ENCODE measurements around the gene PRPF39.
"Not testable (repeated sequence)": the region's sequence is repeated elsewhere in the genome, so short reads cannot be mapped to it uniquely, and the experiment has no call there.

Gene PRPF39

DNA sequence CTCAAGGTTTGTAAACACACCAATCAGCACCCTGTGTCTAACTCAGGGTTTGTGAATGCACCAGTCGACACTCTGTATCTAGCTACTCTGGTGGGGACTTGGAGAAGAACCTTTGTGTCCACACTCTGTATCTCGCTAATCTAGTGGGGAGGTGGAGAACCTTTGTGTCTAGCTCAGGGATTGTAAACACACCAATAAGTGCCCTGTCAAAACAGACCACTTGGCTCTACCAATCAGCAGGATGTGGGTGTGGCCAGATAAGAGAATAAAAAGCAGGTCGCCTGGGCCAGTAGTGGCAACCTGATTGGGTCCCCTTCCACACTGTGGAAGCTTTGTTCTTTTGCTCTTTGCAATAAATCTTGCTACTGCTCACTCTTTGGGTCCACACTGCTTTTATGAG lies 2.8 kb upstream of the PRPF39 start:
- peaks cover 22% of the 10 kb centered on the region for H3K79me2 ChIP-seq (ENCODE audit: control insufficient read depth, insufficient read depth, low read length, unreplicated experiment)
- not testable (repeated sequence) for H3K27ac ChIP-seq (ENCODE audit: low read depth, low read length); H2AFZ ChIP-seq (ENCODE audit: low read length, unreplicated experiment); H3K4me3 ChIP-seq (ENCODE audit: low read depth, low read length); H3K36me3 ChIP-seq (ENCODE audit: insufficient read depth, low read length); H3K4me1 ChIP-seq (ENCODE audit: control insufficient read depth, insufficient read depth, low read length, unreplicated experiment); H3K27me3 ChIP-seq (ENCODE audit: insufficient read depth, low read length)

DNA sequence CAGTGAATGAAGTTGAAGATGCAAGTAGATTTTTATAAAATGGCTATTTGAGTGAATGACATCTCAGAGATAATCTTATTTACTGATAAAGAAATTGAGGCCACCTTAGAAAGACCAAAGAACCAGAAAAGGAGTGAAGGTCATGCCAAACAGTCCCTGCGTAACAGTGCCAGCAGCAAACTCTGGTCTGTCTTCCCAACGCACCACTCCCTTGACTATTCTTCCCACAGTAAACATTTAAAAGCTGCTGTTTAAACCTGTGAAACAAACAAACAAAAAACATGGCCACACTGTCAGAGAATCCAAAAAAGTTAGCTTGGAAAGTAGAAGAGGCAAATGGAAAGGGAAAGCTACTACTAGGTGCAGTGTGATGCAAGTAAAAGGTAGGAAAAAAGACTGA lies 1.5 kb upstream of the PRPF39 start:
- no peak overlapping the region for H2AFZ ChIP-seq (ENCODE audit: low read length, unreplicated experiment)
- H3K79me2 ChIP-seq (ENCODE audit: control insufficient read depth, insufficient read depth, low read length, unreplicated experiment): peaks cover 35% of the 10 kb centered on the region
- no peaks in the 10 kb centered on the region for H3K36me3 ChIP-seq (ENCODE audit: insufficient read depth, low read length)
- H3K27me3 ChIP-seq (ENCODE audit: insufficient read depth, low read length): no peaks in the 10 kb centered on the region
- peaks cover 4% of the 10 kb centered on the region for H3K4me1 ChIP-seq (ENCODE audit: control insufficient read depth, insufficient read depth, low read length, unreplicated experiment)
- no peak overlapping the region for H3K4me3 ChIP-seq (ENCODE audit: low read depth, low read length)
- H3K27ac ChIP-seq (ENCODE audit: low read depth, low read length): no peak overlapping the region

DNA sequence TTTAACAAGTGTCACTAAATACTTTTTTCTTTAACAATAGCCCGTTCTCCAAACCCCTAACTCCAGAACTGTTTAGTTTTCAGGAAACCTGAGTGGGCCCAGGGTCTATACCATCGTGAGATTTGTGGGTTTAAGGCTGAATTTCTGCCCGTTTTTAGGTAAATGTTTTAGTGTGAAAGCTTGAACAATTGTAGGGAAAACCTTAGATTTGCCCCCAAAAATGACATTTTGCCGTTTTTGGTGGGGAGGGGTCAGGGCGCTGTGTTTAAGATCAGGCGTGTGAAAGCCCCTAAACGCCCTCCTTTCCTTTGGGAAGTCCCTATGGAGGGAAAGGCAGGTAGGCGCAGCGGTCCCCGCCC lies 320 bp upstream of the PRPF39 start:
- no peaks in the 10 kb centered on the region for H3K36me3 ChIP-seq (ENCODE audit: insufficient read depth, low read length)
- H2AFZ ChIP-seq (ENCODE audit: low read length, unreplicated experiment): peak overlapping the region; percentile 93
- peaks cover 46% of the 10 kb centered on the region for H3K79me2 ChIP-seq (ENCODE audit: control insufficient read depth, insufficient read depth, low read length, unreplicated experiment)
- peak overlapping the region; percentile 96 for H3K4me3 ChIP-seq (ENCODE audit: low read depth, low read length)
- H3K4me1 ChIP-seq (ENCODE audit: control insufficient read depth, insufficient read depth, low read length, unreplicated experiment): peaks cover 12% of the 10 kb centered on the region
- H3K27ac ChIP-seq (ENCODE audit: low read depth, low read length): no peak overlapping the region
- H3K27me3 ChIP-seq (ENCODE audit: insufficient read depth, low read length): no peaks in the 10 kb centered on the region

DNA sequence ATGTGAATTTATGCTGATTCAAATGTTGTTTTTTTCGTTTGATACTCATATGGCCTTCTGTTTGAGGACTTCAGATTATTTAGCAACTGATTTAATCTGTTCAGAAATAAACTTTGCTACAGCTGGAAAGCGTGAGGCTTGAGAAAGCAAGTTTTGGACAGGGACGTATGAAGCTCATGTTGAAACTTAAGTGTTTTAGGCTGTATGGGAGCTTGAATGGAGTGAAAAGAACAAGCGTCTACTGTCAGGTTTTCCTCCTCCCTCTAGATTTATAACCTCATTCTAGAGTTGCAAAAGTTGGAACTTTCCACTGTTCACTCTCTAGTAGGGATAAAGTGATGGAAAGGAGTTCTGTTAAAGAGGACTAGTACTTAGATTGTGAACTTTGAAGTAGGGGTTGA lies 1.0 kb downstream of the PRPF39 start:
- Histone ChIP-seq H3K79me2 (ENCODE audit: control insufficient read depth, insufficient read depth, low read length, unreplicated experiment) (peaks cover 59% of the 10 kb centered on the region), H3K27ac (ENCODE audit: low read depth, low read length) (peak overlapping the region; percentile 55), H3K4me1 (ENCODE audit: control insufficient read depth, insufficient read depth, low read length, unreplicated experiment) (peaks cover 24% of the 10 kb centered on the region), H3K4me3 (ENCODE audit: low read depth, low read length) (peak overlapping the region; percentile 96), H3K36me3 (ENCODE audit: insufficient read depth, low read length) (no peaks in the 10 kb centered on the region), H3K27me3 (ENCODE audit: insufficient read depth, low read length) (no peaks in the 10 kb centered on the region), H2AFZ (ENCODE audit: low read length, unreplicated experiment) (no peak overlapping the region)

DNA sequence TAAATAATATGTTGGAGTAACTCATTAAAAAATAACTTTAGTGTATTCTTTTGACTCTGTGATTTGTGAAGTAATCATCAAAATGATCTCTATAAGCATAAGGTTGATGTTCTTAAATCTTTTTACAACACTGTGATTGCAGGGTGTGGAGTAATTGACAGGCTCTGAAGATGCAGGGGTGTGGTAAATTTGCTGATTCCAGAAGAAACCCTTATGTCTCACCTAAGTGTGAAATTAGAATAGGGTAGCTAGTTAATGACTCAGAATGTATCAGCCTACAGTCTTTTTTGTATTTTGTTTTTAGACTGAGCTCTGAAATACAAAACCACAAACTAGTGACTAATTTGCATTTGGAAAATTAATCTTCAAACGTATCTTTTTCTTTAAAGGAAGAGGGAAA lies 5.9 kb downstream of the PRPF39 start:
- H3K36me3 ChIP-seq (ENCODE audit: insufficient read depth, low read length): no peaks in the 10 kb centered on the region
- H3K4me1 ChIP-seq (ENCODE audit: control insufficient read depth, insufficient read depth, low read length, unreplicated experiment): peaks cover 47% of the 10 kb centered on the region
- H3K79me2 ChIP-seq (ENCODE audit: control insufficient read depth, insufficient read depth, low read length, unreplicated experiment): peaks cover 94% of the 10 kb centered on the region
- no peaks in the 10 kb centered on the region for H3K27me3 ChIP-seq (ENCODE audit: insufficient read depth, low read length)
- peak overlapping the region; percentile 15; the same call in 1 of the 2 replicates for H3K27ac ChIP-seq (ENCODE audit: low read depth, low read length)
- no peak overlapping the region for H3K4me3 ChIP-seq (ENCODE audit: low read depth, low read length)
- no peak overlapping the region for H2AFZ ChIP-seq (ENCODE audit: low read length, unreplicated experiment)

DNA sequence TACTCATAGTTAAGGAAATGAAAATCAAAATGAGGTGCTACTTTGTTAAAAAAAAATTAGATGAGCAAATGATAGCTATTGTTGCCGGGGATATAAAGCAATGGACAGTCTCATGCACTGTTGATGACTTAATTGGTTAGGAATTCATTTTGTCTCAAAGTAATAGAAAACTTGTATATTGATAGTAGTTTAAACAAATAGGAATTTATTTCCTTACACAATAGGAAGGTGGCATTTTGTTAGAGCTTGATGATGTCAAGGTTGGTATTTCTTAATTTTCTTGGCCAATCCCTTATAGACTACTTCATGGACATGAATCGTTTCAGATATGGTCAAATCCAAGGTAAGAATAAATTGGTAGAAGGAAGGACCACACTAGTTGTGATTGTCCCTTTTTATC lies 7.8 kb downstream of the PRPF39 start:
- peaks cover 90% of the 10 kb centered on the region for H3K79me2 ChIP-seq (ENCODE audit: control insufficient read depth, insufficient read depth, low read length, unreplicated experiment)
- no peak overlapping the region for H2AFZ ChIP-seq (ENCODE audit: low read length, unreplicated experiment)
- peaks cover 8% of the 10 kb centered on the region for H3K36me3 ChIP-seq (ENCODE audit: insufficient read depth, low read length)
- no peak overlapping the region for H3K4me3 ChIP-seq (ENCODE audit: low read depth, low read length)
- H3K27me3 ChIP-seq (ENCODE audit: insufficient read depth, low read length): no peaks in the 10 kb centered on the region
- H3K27ac ChIP-seq (ENCODE audit: low read depth, low read length): peak overlapping the region; percentile 19
- H3K4me1 ChIP-seq (ENCODE audit: control insufficient read depth, insufficient read depth, low read length, unreplicated experiment): peaks cover 44% of the 10 kb centered on the region

DNA sequence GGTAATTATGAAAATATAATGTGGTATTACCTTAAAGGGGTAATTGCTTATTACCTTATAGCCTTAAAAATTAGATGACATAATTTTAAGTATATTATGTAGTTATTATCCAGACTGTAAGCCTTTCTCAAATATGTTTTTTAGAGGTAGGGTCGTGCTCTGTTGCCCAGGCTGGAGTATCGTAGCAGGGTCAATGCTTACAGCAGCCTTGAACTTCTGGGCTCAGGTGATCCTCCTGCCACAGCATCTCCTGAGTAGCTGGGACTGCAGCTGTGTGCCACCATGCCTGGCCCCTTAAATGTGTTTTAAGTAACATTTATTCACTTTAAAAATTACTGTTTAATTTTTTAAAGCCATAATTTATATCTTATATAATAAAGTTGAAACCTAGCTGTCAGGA lies 10.4 kb downstream of the PRPF39 start:
- Histone ChIP-seq H2AFZ (ENCODE audit: low read length, unreplicated experiment) (no peak overlapping the region), H3K4me3 (ENCODE audit: low read depth, low read length) (no peak overlapping the region), H3K79me2 (ENCODE audit: control insufficient read depth, insufficient read depth, low read length, unreplicated experiment) (peaks cover 78% of the 10 kb centered on the region), H3K27me3 (ENCODE audit: insufficient read depth, low read length) (no peaks in the 10 kb centered on the region), H3K4me1 (ENCODE audit: control insufficient read depth, insufficient read depth, low read length, unreplicated experiment) (peaks cover 30% of the 10 kb centered on the region), H3K27ac (ENCODE audit: low read depth, low read length) (no peak overlapping the region), H3K36me3 (ENCODE audit: insufficient read depth, low read length) (peaks cover 25% of the 10 kb centered on the region)

DNA sequence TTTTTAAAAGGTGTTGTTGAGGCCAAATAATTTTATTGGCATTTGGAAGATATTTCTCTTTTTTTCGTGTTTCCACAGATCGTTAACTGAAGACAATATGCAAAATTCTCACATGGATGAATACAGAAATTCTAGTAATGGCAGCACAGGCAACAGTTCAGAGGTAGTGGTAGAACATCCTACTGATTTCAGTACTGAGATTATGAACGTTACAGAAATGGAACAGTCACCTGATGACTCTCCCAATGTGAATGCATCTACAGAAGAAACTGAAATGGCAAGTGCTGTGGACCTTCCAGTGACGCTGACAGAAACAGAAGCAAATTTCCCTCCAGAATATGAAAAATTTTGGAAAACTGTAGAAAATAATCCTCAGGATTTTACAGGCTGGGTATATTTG lies 11.2 kb downstream of the PRPF39 start:
- Histone ChIP-seq H2AFZ (ENCODE audit: low read length, unreplicated experiment) (no peak overlapping the region), H3K4me1 (ENCODE audit: control insufficient read depth, insufficient read depth, low read length, unreplicated experiment) (peaks cover 21% of the 10 kb centered on the region), H3K27ac (ENCODE audit: low read depth, low read length) (no peak overlapping the region), H3K36me3 (ENCODE audit: insufficient read depth, low read length) (peaks cover 25% of the 10 kb centered on the region), H3K27me3 (ENCODE audit: insufficient read depth, low read length) (no peaks in the 10 kb centered on the region), H3K79me2 (ENCODE audit: control insufficient read depth, insufficient read depth, low read length, unreplicated experiment) (peaks cover 71% of the 10 kb centered on the region), H3K4me3 (ENCODE audit: low read depth, low read length) (no peak overlapping the region)

DNA sequence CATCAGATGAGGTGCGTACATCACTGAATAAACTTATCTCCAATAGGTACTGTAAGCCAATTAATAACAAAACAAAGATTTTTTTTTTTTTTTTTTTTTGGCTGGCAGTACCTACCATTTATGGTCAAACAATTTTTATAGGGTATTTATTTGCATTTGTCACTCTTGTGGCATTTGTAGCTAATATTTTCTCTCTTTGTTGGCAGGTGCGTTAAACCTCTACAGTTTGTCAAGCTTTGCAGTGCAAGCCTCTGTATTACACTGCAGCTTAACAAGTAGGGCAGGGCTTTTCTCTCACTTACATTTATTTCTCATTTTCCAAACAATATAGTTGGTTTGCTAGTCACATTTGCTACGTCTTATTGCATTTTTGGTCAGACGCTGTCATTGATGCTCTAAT lies 12.3 kb downstream of the PRPF39 start:
- Histone ChIP-seq H3K36me3 (ENCODE audit: insufficient read depth, low read length) (peaks cover 34% of the 10 kb centered on the region), H3K4me3 (ENCODE audit: low read depth, low read length) (no peak overlapping the region), H3K27me3 (ENCODE audit: insufficient read depth, low read length) (no peaks in the 10 kb centered on the region), H3K4me1 (ENCODE audit: control insufficient read depth, insufficient read depth, low read length, unreplicated experiment) (peaks cover 10% of the 10 kb centered on the region), H3K27ac (ENCODE audit: low read depth, low read length) (no peak overlapping the region), H3K79me2 (ENCODE audit: control insufficient read depth, insufficient read depth, low read length, unreplicated experiment) (peaks cover 70% of the 10 kb centered on the region), H2AFZ (ENCODE audit: low read length, unreplicated experiment) (no peak overlapping the region)

DNA sequence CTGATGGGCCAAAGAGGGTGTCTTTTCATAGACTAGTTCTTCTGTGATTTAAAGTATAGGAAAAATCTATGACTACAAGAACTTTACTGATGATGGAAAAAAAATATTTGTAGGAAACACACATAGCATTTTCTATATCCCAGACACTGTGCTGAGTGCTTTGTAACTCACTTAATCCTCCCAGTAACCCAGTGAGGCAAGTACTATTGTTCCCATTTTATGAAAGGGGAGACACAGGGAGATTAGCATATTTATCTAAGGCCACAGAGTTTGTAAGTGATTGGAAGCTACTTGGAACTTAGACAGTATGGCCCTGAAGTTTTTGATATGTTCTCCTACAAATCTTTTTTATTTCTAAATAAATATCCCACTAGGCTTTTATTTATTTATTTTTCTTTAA lies 19.9 kb downstream of the PRPF39 start:
- no peaks in the 10 kb centered on the region for H3K4me1 ChIP-seq (ENCODE audit: control insufficient read depth, insufficient read depth, low read length, unreplicated experiment)
- H3K27ac ChIP-seq (ENCODE audit: low read depth, low read length): no peak overlapping the region
- no peaks in the 10 kb centered on the region for H3K27me3 ChIP-seq (ENCODE audit: insufficient read depth, low read length)
- H2AFZ ChIP-seq (ENCODE audit: low read length, unreplicated experiment): no peak overlapping the region
- H3K36me3 ChIP-seq (ENCODE audit: insufficient read depth, low read length): peaks cover 37% of the 10 kb centered on the region
- H3K4me3 ChIP-seq (ENCODE audit: low read depth, low read length): no peak overlapping the region
- H3K79me2 ChIP-seq (ENCODE audit: control insufficient read depth, insufficient read depth, low read length, unreplicated experiment): peaks cover 22% of the 10 kb centered on the region

DNA sequence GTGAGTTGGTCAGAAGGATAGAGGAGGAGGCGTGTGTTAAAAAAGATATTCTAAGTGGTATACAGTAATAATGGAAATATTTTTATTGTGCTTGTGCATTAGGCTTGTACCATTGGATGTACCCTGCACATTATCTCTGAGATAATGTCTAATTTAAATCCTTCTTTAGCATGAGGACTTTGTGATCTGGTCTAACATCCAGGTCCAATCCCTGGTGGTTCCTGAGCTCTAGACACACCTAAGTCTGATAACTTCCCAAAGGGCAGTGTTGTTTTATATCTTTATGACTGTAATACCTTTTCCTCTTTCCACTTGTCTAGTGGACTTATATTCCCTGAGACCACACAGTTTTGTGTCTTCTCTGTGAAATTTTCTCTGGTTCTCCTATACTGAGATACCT lies 20.6 kb downstream of the PRPF39 start:
- Histone ChIP-seq H3K4me1 (ENCODE audit: control insufficient read depth, insufficient read depth, low read length, unreplicated experiment) (no peaks in the 10 kb centered on the region), H3K27me3 (ENCODE audit: insufficient read depth, low read length) (no peaks in the 10 kb centered on the region), H2AFZ (ENCODE audit: low read length, unreplicated experiment) (no peak overlapping the region), H3K4me3 (ENCODE audit: low read depth, low read length) (no peak overlapping the region), H3K36me3 (ENCODE audit: insufficient read depth, low read length) (peaks cover 39% of the 10 kb centered on the region), H3K27ac (ENCODE audit: low read depth, low read length) (no peak overlapping the region), H3K79me2 (ENCODE audit: control insufficient read depth, insufficient read depth, low read length, unreplicated experiment) (peaks cover 20% of the 10 kb centered on the region)
